OCI-LY7 (cell line): ENCODE measurements around the gene DERL3.

ENCODE experiments used
- CTCF ChIP-seq: fragments of 200-600 bp; sonication (generic); conservative IDR thresholded peaks from 2 replicates; pipeline ENCODE4 v1.5.1; 2014; ENCODE audit warnings: mild to moderate bottlenecking, antibody characterized with exemption, low read length, moderate library complexity, mixed read lengths
- EZH2phosphoT487 ChIP-seq: fragments of 200-600 bp; sonication (generic); IDR thresholded peaks from 2 replicates; pipeline ENCODE4 v1.6.1; 2018; ENCODE audit warnings: low read depth, borderline replicate concordance, mild to moderate bottlenecking, mixed run types, antibody characterized with exemption, low read length, moderate library complexity, mixed read lengths

- TF ChIP-seq CTCF (no peak), EZH2phosphoT487 (no peak)
Observed at GRCh38 chr22:23841292-23841691, 2.5 kb upstream of the DERL3 start.
